Right lobe of liver (tissue), 6 donors: ENCODE results near the gene LIG1. TPM values are rescaled to one million over a fixed set of nuclear protein-coding genes. Genes with fewer than 3 reads are reported as not detected.

ENCODE experiments used
- ATAC-seq, 4 donors: fragments of 200-7000 bp; cut with Tn5 transposase; one replicate each; pipeline ENCODE4 v1.9.1; 2020; ENCODE audit warnings: mild to moderate bottlenecking in 4 of 4, moderate library complexity in 4 of 4
- DNase-seq, 3 donors: peaks; one replicate each; pipeline ENCODE4 v3.0.0-alpha.2; 2020
- H3K27ac ChIP-seq, 3 donors: fragments of 200-600 bp; one replicate each; pipeline ENCODE4 v1.8.0; 2022
- H3K27me3 ChIP-seq, 2 donors: fragments of 200-600 bp; one replicate each; pipeline ENCODE4 v1.8.0; 2022
- H3K36me3 ChIP-seq, 4 donors: fragments of 200-600 bp; sonication (generic) in 1 of 4; one replicate each; pipeline versions ENCODE4 v1.5.1 to v1.8.0; 2017 to 2022; ENCODE audit warnings: control low read depth in 1 of 4
- H3K4me1 ChIP-seq, 4 donors: fragments of 200-600 bp; sonication (generic) in 1 of 4; one replicate each; pipeline versions ENCODE4 v1.5.1 to v1.8.0; 2017 to 2022; ENCODE audit warnings: control low read depth in 1 of 4
- H3K4me3 ChIP-seq, 3 donors: fragments of 200-600 bp; one replicate each; pipeline ENCODE4 v1.8.0; 2022
- H3K9me3 ChIP-seq, 4 donors: fragments of 200-600 bp; sonication (generic) in 1 of 4; one replicate each; pipeline versions ENCODE4 v1.5.1 to v1.8.0; 2017 to 2022; ENCODE audit warnings: control low read depth in 1 of 4
- POLR2A ChIP-seq: fragments of 450-650 bp; IDR thresholded peaks from one replicate; pipeline ENCODE4 v1.6.1; 2017; ENCODE audit warnings: antibody characterized with exemption, mild to moderate bottlenecking
- WGBS: methylation state at CpG from one replicate; pipeline ENCODE4 v1.1.6; 2018; ENCODE audit warnings: low coverage, low lambda C conversion rate; ENCODE audit not compliant: insufficient coverage; ENCODE audit errors: missing lambda C conversion rate; 5-methylcytosine and 5-hydroxymethylcytosine counted together
- intact Hi-C, 2 donors: fragments of 100-400 bp; cut with DNase I; formaldehyde crosslinking; loops; one replicate each; pipeline versions ENCODE4 v1.11.2 to v1.14.1; 2022
- total RNA-seq, 6 experiments: library from RNA; depleted of rRNA in 2 of 6; stranded (reverse); fragments of >200 nt in 2 of 6; fragmentation: NEBNext Ultra II Directional in 3 of 6; extraction: Animal tissue kit (Norgen Biotek cat#: 25700) in 3 of 6; gene quantifications; one replicate each; pipeline versions ENCODE4 v1.1.0 to v1.2.4, GENCODE V29; 2016 to 2023
- TF ChIP-seq, protein P1 (sequence below), 4 donors: fragments of 200-600 bp in 3 of 4; fragments of 450-650 bp in 1 of 4; IDR thresholded peaks; one replicate each; pipeline versions ENCODE4 v1.5.1 to v1.8.0; 2016 to 2022; ENCODE audit warnings: antibody characterized with exemption in 4 of 4, mild to moderate bottlenecking in 2 of 4
- donor health status: DM: no; HTN: yes; CAD: no.
- donor health status: DM: no; HTN: no; CAD: no.
- donor health status: DM: no; HTN: no; CAD: no.
- donor health status: DM: no; HTN: yes; CAD: no.
- donor health status: DM: no; HTN: yes; CAD: no.

The LIG1 gene
- total RNA-seq, 6 experiments from 2014 or later, result 5.2 to 16.6 (median 7.7) TPM

GRCh38 chr19:48183356-48183755, 13.2 kb upstream of the LIG1 start:
- ATAC-seq (no peak), DNase-seq (no peak)
- no peaks in the 10 kb centered on the region for H3K9me3 ChIP-seq
- H3K4me1 ChIP-seq, result no peaks in the 10 kb centered on the region
- no peaks in the 10 kb centered on the region for H3K36me3 ChIP-seq
- 90% methylated on average over 8 of the region's 9 CpGs for WGBS
- no peak overlapping the region for H3K4me3 ChIP-seq
- intact Hi-C loops, result no loop called here
- no peak overlapping the region for H3K27ac ChIP-seq
- TF ChIP-seq, protein P1, sequence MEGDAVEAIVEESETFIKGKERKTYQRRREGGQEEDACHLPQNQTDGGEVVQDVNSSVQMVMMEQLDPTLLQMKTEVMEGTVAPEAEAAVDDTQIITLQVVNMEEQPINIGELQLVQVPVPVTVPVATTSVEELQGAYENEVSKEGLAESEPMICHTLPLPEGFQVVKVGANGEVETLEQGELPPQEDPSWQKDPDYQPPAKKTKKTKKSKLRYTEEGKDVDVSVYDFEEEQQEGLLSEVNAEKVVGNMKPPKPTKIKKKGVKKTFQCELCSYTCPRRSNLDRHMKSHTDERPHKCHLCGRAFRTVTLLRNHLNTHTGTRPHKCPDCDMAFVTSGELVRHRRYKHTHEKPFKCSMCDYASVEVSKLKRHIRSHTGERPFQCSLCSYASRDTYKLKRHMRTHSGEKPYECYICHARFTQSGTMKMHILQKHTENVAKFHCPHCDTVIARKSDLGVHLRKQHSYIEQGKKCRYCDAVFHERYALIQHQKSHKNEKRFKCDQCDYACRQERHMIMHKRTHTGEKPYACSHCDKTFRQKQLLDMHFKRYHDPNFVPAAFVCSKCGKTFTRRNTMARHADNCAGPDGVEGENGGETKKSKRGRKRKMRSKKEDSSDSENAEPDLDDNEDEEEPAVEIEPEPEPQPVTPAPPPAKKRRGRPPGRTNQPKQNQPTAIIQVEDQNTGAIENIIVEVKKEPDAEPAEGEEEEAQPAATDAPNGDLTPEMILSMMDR (IDR thresholded peaks at IDR 0.05), result no peak
- TF ChIP-seq POLR2A, result no peak
- H3K27me3 ChIP-seq, result no peaks in the 10 kb centered on the region

DNA sequence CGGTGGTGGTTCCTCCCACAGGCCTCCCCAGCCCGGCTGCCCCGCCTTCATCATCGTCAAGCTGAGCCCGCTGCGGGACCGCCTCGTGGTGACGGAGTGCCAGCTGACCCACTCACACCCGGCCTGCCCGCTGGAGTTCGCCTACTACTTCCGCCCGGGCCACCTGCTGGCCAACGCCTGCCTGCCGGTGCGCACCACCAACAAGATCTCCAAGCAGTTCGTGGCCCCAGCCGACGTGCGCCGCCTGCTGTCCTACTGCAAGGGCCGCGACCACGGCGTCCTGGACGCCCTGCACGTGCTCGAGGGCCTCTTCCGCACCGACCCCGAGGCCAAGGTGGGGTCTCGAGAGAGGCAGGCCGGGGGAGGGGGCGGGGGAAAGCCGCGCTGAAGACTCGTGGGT, 12.3 kb upstream of the LIG1 start:
- 84% methylated on average over 5 of the region's 38 CpGs for WGBS
- Histone ChIP-seq H3K27me3 (no peaks in the 10 kb centered on the region), H3K36me3 (no peaks in the 10 kb centered on the region), H3K27ac (no peak overlapping the region), H3K9me3 (no peaks in the 10 kb centered on the region), H3K4me3 (no peak overlapping the region), H3K4me1 (no peaks in the 10 kb centered on the region)
- intact Hi-C loops, result no loop called here
- TF ChIP-seq, protein P1 (IDR thresholded peaks at IDR 0.05), result no peak
- no peak for TF ChIP-seq POLR2A
- no peak for ATAC-seq
- no peak for DNase-seq

- H3K27me3 ChIP-seq, result no peaks in the 10 kb centered on the region
- no peak for TF ChIP-seq POLR2A
- TF ChIP-seq, protein P1 (IDR thresholded peaks at IDR 0.05), result no peak
- 91% methylated on average over 5 of the region's 5 CpGs for WGBS
- DNase-seq, result no peak
- no peak overlapping the region for H3K27ac ChIP-seq
- ATAC-seq, result no peak
- H3K4me3 ChIP-seq, result no peak overlapping the region
- H3K36me3 ChIP-seq, result no peaks in the 10 kb centered on the region
- intact Hi-C loops, result no loop called here
- H3K4me1 ChIP-seq, result no peaks in the 10 kb centered on the region
- no peaks in the 10 kb centered on the region for H3K9me3 ChIP-seq
These were observed 11.4 kb upstream of the LIG1 start for GRCh38 chr19:48181505-48181904.

GRCh38 chr19:48176226-48176625, 6.1 kb upstream of the LIG1 start:
- 98% methylated on average over 3 of the region's 3 CpGs for WGBS
- H3K9me3 ChIP-seq, result no peaks in the 10 kb centered on the region
- ATAC-seq (no peak), DNase-seq (no peak)
- no peaks in the 10 kb centered on the region for H3K36me3 ChIP-seq
- intact Hi-C loops, result no loop called here
- TF ChIP-seq, protein P1 (IDR thresholded peaks at IDR 0.05), result no peak
- TF ChIP-seq POLR2A, result no peak
- H3K27me3 ChIP-seq, result no peaks in the 10 kb centered on the region
- H3K4me3 ChIP-seq, result no peak overlapping the region
- H3K27ac ChIP-seq, result no peak overlapping the region
- peaks cover 0 to 1% (median 0%) of the 10 kb centered on the region in 4 donors for H3K4me1 ChIP-seq

GRCh38 chr19:48175578-48175977, 5.4 kb upstream of the LIG1 start:
- 98% methylated on average over 6 of the region's 10 CpGs for WGBS
- ATAC-seq (no peak), DNase-seq (no peak)
- no peak overlapping the region for H3K27ac ChIP-seq
- no peak for TF ChIP-seq POLR2A
- TF ChIP-seq, protein P1 (IDR thresholded peaks at IDR 0.05), result no peak
- H3K9me3 ChIP-seq, result no peaks in the 10 kb centered on the region
- no peaks in the 10 kb centered on the region for H3K27me3 ChIP-seq
- H3K4me3 ChIP-seq, result no peak overlapping the region
- no peaks in the 10 kb centered on the region for H3K36me3 ChIP-seq
- peaks cover 0 to 5% (median 0%) of the 10 kb centered on the region in 4 donors for H3K4me1 ChIP-seq
- intact Hi-C loops, result no loop called here
